ENCODE data around the gene LRRC52.

LRRC52 gene, protein sequence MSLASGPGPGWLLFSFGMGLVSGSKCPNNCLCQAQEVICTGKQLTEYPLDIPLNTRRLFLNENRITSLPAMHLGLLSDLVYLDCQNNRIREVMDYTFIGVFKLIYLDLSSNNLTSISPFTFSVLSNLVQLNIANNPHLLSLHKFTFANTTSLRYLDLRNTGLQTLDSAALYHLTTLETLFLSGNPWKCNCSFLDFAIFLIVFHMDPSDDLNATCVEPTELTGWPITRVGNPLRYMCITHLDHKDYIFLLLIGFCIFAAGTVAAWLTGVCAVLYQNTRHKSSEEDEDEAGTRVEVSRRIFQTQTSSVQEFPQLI

DNA sequence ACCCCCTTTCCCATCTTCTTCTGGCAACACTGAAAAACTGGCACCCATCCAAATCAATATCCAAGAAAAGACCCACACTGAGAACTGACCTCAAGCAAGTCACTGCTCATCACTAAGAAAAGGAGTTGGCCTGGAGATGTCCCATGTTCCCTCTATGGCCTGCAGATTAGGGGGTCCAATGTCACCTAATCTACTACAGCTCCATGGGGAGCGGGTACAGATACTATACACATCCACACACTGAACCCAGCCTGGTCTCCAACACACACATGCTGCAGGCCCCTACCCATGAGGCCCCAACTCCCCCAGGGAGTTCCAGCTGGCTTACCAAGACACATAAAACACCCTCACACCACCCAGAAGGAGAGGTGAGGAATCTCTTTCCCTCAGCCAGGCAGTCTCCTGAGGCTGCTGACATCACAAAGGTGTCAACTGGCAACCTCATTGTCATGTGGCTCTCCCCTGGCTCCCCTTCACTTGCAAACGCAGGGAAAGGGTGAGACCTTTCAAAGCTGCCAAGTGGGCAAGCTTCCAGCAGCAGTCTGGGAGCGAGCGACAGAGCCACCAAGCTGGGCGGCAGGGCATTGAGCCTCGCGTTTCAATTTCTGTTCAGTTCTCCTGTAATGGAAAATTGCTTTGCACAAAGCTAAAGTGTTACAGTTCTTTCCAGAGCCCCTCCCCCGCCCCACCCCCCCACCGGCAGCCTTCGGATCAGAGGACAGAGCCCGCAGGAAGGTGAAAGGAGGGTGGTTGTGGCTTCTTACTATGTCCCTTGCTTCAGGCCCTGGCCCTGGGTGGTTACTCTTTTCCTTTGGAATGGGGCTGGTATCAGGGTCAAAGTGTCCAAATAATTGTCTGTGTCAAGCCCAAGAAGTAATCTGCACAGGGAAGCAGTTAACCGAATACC, at the start of gene LRRC52:
Gene LRRC52 (plus strand): TSS at position 469 of the 907 bp plus-strand sequence. CDS start 297 bp downstream, at position 766.
- no peak within 1 kb of the TSS for H3K4me2 ChIP-seq (ENCODE audit: low read length)
- no peaks in the 10 kb centered on the region for H3F3A ChIP-seq (ENCODE audit: insufficient read depth, low read length)

DNA sequence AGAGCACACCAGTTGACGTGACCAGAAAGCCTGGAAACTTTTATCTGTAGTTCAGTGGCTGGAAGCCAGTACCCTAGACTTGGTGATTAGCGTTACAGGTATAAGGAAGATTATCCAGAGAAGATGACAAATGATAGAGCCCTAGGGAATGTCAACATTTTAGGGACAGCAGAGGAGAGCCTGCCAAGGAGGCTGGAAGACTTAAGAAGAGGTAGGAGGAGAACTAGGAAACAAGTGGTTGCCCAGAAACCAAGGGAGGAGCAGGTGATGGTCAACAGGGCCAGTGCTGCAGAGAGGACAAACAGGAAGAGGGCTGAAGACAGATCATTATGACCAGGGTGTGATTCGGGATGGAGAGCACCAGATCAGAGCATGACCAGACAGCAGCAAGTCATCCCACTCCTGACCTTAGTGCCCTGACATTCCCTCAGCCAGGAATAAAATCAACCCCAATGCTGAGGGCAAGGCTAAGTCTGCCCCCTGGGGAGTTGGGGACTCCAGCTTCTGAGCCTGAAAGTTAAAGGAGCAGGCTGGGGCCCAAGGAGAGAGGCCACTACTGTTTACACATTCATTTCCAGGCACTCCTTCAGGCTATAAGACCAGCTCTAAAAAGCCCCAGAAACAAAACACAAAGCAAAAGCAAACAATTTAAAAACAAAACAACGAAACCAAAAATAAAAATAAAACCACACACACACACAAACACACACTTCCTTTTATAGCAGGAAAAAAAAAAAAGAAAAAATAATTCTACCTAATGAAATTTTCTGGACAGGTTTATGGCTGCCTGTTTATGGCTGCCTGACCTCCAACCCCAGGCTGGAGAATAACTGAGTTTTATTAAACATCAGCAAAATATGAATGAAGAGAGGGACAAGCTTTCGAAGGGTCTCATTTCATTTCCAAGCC, 48.6 kb upstream of the LRRC52 start:
- Histone ChIP-seq H3K27ac (ENCODE audit: low read depth, low read length, poor library complexity, severe bottlenecking) (no peak overlapping the region), H3K79me2 (ENCODE audit: insufficient read depth, low read length) (no peaks in the 10 kb centered on the region), H3F3A (ENCODE audit: insufficient read depth, low read length) (no peaks in the 10 kb centered on the region), H4K20me1 (ENCODE audit: insufficient read depth, low read length) (no peaks in the 10 kb centered on the region), H3K9ac (ENCODE audit: low read length) (no peak overlapping the region), H3K27me3 (ENCODE audit: insufficient read depth, low read length) (no peaks in the 10 kb centered on the region), H3K36me3 (ENCODE audit: insufficient read depth, low read length) (no peaks in the 10 kb centered on the region), H3K9me2 (ENCODE audit: low read depth, low read length) (no peaks in the 10 kb centered on the region), H3K9me3 (ENCODE audit: low read length) (no peaks in the 10 kb centered on the region), H3K4me3 (ENCODE audit: low read depth, low read length, poor library complexity, severe bottlenecking) (no peak overlapping the region), H3K4me1 (ENCODE audit: insufficient read depth, low read length, severe bottlenecking) (no peaks in the 10 kb centered on the region), H2AFZ (ENCODE audit: low read length) (no peak overlapping the region), H3K4me2 (ENCODE audit: low read length) (no peak overlapping the region)
- no peak for TF ChIP-seq EZH2 (IDR thresholded peaks at IDR 0.05; ENCODE audit: borderline replicate concordance, low read length)
- TF ChIP-seq, protein P1, sequence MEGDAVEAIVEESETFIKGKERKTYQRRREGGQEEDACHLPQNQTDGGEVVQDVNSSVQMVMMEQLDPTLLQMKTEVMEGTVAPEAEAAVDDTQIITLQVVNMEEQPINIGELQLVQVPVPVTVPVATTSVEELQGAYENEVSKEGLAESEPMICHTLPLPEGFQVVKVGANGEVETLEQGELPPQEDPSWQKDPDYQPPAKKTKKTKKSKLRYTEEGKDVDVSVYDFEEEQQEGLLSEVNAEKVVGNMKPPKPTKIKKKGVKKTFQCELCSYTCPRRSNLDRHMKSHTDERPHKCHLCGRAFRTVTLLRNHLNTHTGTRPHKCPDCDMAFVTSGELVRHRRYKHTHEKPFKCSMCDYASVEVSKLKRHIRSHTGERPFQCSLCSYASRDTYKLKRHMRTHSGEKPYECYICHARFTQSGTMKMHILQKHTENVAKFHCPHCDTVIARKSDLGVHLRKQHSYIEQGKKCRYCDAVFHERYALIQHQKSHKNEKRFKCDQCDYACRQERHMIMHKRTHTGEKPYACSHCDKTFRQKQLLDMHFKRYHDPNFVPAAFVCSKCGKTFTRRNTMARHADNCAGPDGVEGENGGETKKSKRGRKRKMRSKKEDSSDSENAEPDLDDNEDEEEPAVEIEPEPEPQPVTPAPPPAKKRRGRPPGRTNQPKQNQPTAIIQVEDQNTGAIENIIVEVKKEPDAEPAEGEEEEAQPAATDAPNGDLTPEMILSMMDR (IDR thresholded peaks at IDR 0.05; ENCODE audit: low read length): no peak

More for the DNA sequence above, at the start of gene LRRC52:
- Histone ChIP-seq H3K4me1 (ENCODE audit: insufficient read depth, low read length, severe bottlenecking) (no peaks in the 10 kb centered on the region), H3K9ac (ENCODE audit: low read length) (no peak within 1 kb of the TSS), H4K20me1 (ENCODE audit: insufficient read depth, low read length) (no peaks in the 10 kb centered on the region), H3K9me2 (ENCODE audit: low read depth, low read length) (no peaks in the 10 kb centered on the region), H3K9me3 (ENCODE audit: low read length) (no peaks in the 10 kb centered on the region), H3K36me3 (ENCODE audit: insufficient read depth, low read length) (no peaks in the 10 kb centered on the region), H3K27ac (ENCODE audit: low read depth, low read length, poor library complexity, severe bottlenecking) (no peak within 1 kb of the TSS), H2AFZ (ENCODE audit: low read length) (no peak within 1 kb of the TSS), H3K4me3 (ENCODE audit: low read depth, low read length, poor library complexity, severe bottlenecking) (no peak within 1 kb of the TSS), H3K79me2 (ENCODE audit: insufficient read depth, low read length) (no peaks in the 10 kb centered on the region), H3K27me3 (ENCODE audit: insufficient read depth, low read length) (no peaks in the 10 kb centered on the region)
- TF ChIP-seq EZH2 (IDR thresholded peaks at IDR 0.05; ENCODE audit: borderline replicate concordance, low read length): no peak
- TF ChIP-seq, protein P1 (IDR thresholded peaks at IDR 0.05; ENCODE audit: low read length): no peak

DNA sequence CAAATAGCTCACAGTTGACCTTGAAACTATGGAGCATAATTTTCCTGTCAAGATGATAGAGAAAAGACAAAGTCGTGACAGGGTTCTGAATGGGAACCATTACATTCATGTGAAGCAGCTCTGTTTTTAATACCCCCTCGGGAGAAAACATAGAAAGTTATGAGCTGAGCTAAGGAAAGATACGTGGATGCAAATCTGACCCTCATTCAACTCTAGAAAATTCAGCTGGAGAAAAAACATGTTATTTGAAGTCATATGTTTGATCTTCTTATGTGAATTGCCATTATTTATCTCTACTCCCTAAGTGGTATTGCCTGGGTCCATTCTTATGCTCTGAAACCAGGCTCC, 48.0 kb upstream of the LRRC52 start:
- Histone ChIP-seq H3K9ac (ENCODE audit: low read length) (no peak overlapping the region), H2AFZ (ENCODE audit: low read length) (no peak overlapping the region), H3K36me3 (ENCODE audit: insufficient read depth, low read length) (no peaks in the 10 kb centered on the region), H4K20me1 (ENCODE audit: insufficient read depth, low read length) (no peaks in the 10 kb centered on the region), H3K4me3 (ENCODE audit: low read depth, low read length, poor library complexity, severe bottlenecking) (no peak overlapping the region), H3K4me2 (ENCODE audit: low read length) (no peak overlapping the region), H3K9me2 (ENCODE audit: low read depth, low read length) (no peaks in the 10 kb centered on the region), H3K27ac (ENCODE audit: low read depth, low read length, poor library complexity, severe bottlenecking) (no peak overlapping the region), H3K27me3 (ENCODE audit: insufficient read depth, low read length) (no peaks in the 10 kb centered on the region), H3K9me3 (ENCODE audit: low read length) (no peaks in the 10 kb centered on the region), H3K79me2 (ENCODE audit: insufficient read depth, low read length) (no peaks in the 10 kb centered on the region), H3F3A (ENCODE audit: insufficient read depth, low read length) (no peaks in the 10 kb centered on the region), H3K4me1 (ENCODE audit: insufficient read depth, low read length, severe bottlenecking) (no peaks in the 10 kb centered on the region)
- TF ChIP-seq, protein P1 (IDR thresholded peaks at IDR 0.05; ENCODE audit: low read length): no peak
- no peak for TF ChIP-seq EZH2 (IDR thresholded peaks at IDR 0.05; ENCODE audit: borderline replicate concordance, low read length)

All from OCI-LY1 (cell line).